ENCODE results near the gene CHST11. TPM values are rescaled to one million over a fixed set of nuclear protein-coding genes. Genes with fewer than 3 reads are reported as not detected.
"Not testable (repeated sequence)": the region's sequence is repeated elsewhere in the genome, so short reads cannot be mapped to it uniquely, and the experiment has no call there.

The CHST11 gene
- total RNA-seq, 2 experiments from 2014 or later = 53.4 to 53.6 TPM

DNA sequence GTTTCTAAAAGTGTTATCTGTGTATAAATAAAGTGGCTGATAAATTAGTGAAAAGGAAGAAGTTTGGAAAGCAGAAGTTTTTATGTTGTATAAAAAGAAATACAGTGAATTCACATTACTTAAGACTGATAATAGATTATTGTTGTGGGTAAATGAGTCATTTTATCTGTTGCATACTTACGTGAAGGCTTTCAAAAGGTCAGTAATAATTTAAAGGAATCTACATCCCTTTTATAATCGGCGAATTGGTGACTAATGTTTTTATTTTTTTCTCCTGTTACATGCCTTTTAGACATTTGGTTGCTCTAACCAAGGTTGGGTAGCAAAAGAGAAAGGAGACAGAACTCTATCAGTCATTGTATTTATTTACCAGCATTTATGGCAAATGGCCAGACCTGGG lies 345.5 kb downstream of the CHST11 start:
- no peaks in the 10 kb centered on the region for H3K9me3 ChIP-seq (ENCODE audit: control insufficient read depth in 1 of 2, insufficient read depth in 1 of 2, low read length in 2 of 2)
- H3K36me3 ChIP-seq (ENCODE audit: insufficient read depth, low read length) = no peaks in the 10 kb centered on the region
- no peak overlapping the region for H3K27ac ChIP-seq (ENCODE audit: low read depth in 1 of 2, low read length in 2 of 2)
- POLR2A ChIA-PET = no interaction called here
- CTCF ChIA-PET = no interaction called here
- H3K4me1 ChIP-seq (ENCODE audit: insufficient read depth, low read length) = no peaks in the 10 kb centered on the region
- H3K27me3 ChIP-seq (ENCODE audit: control insufficient read depth in 1 of 2, insufficient read depth in 2 of 2, low read length in 2 of 2) = no peaks in the 10 kb centered on the region
- Mint-ChIP-seq H3K27me3 (no peaks in the 10 kb centered on the region), H3K4me3 (no peak overlapping the region), H3K27ac (no peak overlapping the region), H3K36me3 (ENCODE audit: low read depth) (no peaks in the 10 kb centered on the region), H3K4me1 (ENCODE audit: low read depth) (no peaks in the 10 kb centered on the region), H3K9me3 (no peaks in the 10 kb centered on the region)
- DNase-seq = no peak
- no peak overlapping the region for H3K4me3 ChIP-seq (ENCODE audit: low read length)
- no peak for TF ChIP-seq CTCF (IDR thresholded peaks at IDR 0.05)
- ATAC-seq (ENCODE audit: poor library complexity) = no peak
- intact Hi-C loops (cut with DNase I, micrococcal nuclease) = no loop called here

GRCh38 chr12:104805186-104805585 lies 348.4 kb downstream of the CHST11 start:
- DNase-seq (no peak), ATAC-seq (ENCODE audit: poor library complexity) (no peak)
- H3K9me3 ChIP-seq (ENCODE audit: control insufficient read depth in 1 of 2, insufficient read depth in 1 of 2, low read length in 2 of 2) = no peaks in the 10 kb centered on the region
- Mint-ChIP-seq H3K4me1 (ENCODE audit: low read depth) (no peaks in the 10 kb centered on the region), H3K36me3 (ENCODE audit: low read depth) (no peaks in the 10 kb centered on the region), H3K9me3 (no peaks in the 10 kb centered on the region), H3K27me3 (no peaks in the 10 kb centered on the region), H3K4me3 (no peak overlapping the region), H3K27ac (no peak overlapping the region)
- POLR2A ChIA-PET = no interaction called here
- H3K27ac ChIP-seq (ENCODE audit: low read depth in 1 of 2, low read length in 2 of 2) = no peak overlapping the region
- no peak overlapping the region for H3K4me3 ChIP-seq (ENCODE audit: low read length)
- intact Hi-C loops (cut with DNase I, micrococcal nuclease) = no loop called here
- no peak for TF ChIP-seq CTCF (IDR thresholded peaks at IDR 0.05)
- CTCF ChIA-PET = no interaction called here
- H3K36me3 ChIP-seq (ENCODE audit: insufficient read depth, low read length) = no peaks in the 10 kb centered on the region
- H3K4me1 ChIP-seq (ENCODE audit: insufficient read depth, low read length) = no peaks in the 10 kb centered on the region
- no peaks in the 10 kb centered on the region for H3K27me3 ChIP-seq (ENCODE audit: control insufficient read depth in 1 of 2, insufficient read depth in 2 of 2, low read length in 2 of 2)

DNA sequence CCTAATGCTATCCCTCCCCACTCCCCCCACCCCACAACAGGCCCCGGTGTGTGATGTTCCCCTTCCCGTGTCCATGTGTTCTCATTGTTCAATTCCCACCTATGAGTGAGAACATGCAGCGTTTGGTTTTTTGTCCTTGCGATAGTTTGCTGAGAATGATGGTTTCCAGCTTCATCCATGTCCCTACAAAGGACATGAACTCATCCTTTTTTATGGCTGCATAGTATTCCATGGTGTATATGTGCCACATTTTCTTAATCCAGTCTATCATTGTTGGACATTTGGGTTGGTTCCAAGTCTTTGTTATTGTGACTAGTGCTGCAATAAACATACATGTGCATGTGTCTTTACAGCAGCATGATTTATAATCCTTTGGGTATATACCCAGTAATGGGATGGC lies 349.4 kb downstream of the CHST11 start:
- H3K27me3 Mint-ChIP-seq; H3K9me3 ChIP-seq (ENCODE audit: control insufficient read depth in 1 of 2, insufficient read depth in 1 of 2, low read length in 2 of 2); H3K4me1 ChIP-seq (ENCODE audit: insufficient read depth, low read length); CTCF ChIA-PET; ATAC-seq (ENCODE audit: poor library complexity); H3K4me3 ChIP-seq (ENCODE audit: low read length); H3K4me3 Mint-ChIP-seq; H3K4me1 Mint-ChIP-seq (ENCODE audit: low read depth); H3K27ac ChIP-seq (ENCODE audit: low read depth in 1 of 2, low read length in 2 of 2); H3K9me3 Mint-ChIP-seq; DNase-seq; POLR2A ChIA-PET; H3K36me3 ChIP-seq (ENCODE audit: insufficient read depth, low read length); H3K36me3 Mint-ChIP-seq (ENCODE audit: low read depth); H3K27ac Mint-ChIP-seq; H3K27me3 ChIP-seq (ENCODE audit: control insufficient read depth in 1 of 2, insufficient read depth in 2 of 2, low read length in 2 of 2); intact Hi-C loops (cut with DNase I, micrococcal nuclease): not testable (repeated sequence)

- no peaks in the 10 kb centered on the region for H3K36me3 ChIP-seq (ENCODE audit: insufficient read depth, low read length)
- ATAC-seq (ENCODE audit: poor library complexity) = no peak
- TF ChIP-seq CTCF (IDR thresholded peaks at IDR 0.05) = no peak
- no peaks in the 10 kb centered on the region for H3K9me3 ChIP-seq (ENCODE audit: control insufficient read depth in 1 of 2, insufficient read depth in 1 of 2, low read length in 2 of 2)
- Mint-ChIP-seq H3K36me3 (ENCODE audit: low read depth) (no peaks in the 10 kb centered on the region), H3K27ac (no peak overlapping the region), H3K9me3 (no peaks in the 10 kb centered on the region), H3K4me3 (no peak overlapping the region), H3K27me3 (no peaks in the 10 kb centered on the region), H3K4me1 (ENCODE audit: low read depth) (no peaks in the 10 kb centered on the region)
- ChIA-PET POLR2A (no interaction called here), CTCF (no interaction called here)
- intact Hi-C loops (cut with DNase I, micrococcal nuclease) = no loop called here
- H3K27ac ChIP-seq (ENCODE audit: low read depth in 1 of 2, low read length in 2 of 2) = no peak overlapping the region
- no peak for DNase-seq
- no peak overlapping the region for H3K4me3 ChIP-seq (ENCODE audit: low read length)
- H3K4me1 ChIP-seq (ENCODE audit: insufficient read depth, low read length) = no peaks in the 10 kb centered on the region
- no peaks in the 10 kb centered on the region for H3K27me3 ChIP-seq (ENCODE audit: control insufficient read depth in 1 of 2, insufficient read depth in 2 of 2, low read length in 2 of 2)
Measured at GRCh38 chr12:104809251-104809650, 352.5 kb downstream of the CHST11 start.

Data from CD4-positive, alpha-beta T cell (primary cell).